Nephron (organoid): ENCODE data around the gene PATJ.
"Not testable (repeated sequence)": the region's sequence is repeated elsewhere in the genome, so short reads cannot be mapped to it uniquely, and the experiment has no call there.

Experiments used
- H3K27ac Mint-ChIP-seq, 3 experiments: 2 replicates each; pipeline ENCODE4 v1.8.0; 2020; ENCODE audit warnings: mixed read lengths in 3 of 3, mild to moderate bottlenecking in 2 of 3, moderate library complexity in 1 of 3
- H3K27me3 Mint-ChIP-seq: 2 replicates; pipeline ENCODE4 v1.8.0; 2021; ENCODE audit warnings: low read depth, mild to moderate bottlenecking, moderate library complexity, mixed read lengths
- H3K36me3 Mint-ChIP-seq: 2 replicates; pipeline ENCODE4 v1.8.0; 2020; ENCODE audit warnings: low read depth, mixed read lengths
- H3K4me1 Mint-ChIP-seq: 2 replicates; pipeline ENCODE4 v1.8.0; 2020; ENCODE audit warnings: mixed read lengths
- H3K4me3 Mint-ChIP-seq, 3 experiments: 2 replicates each; pipeline ENCODE4 v1.8.0; 2020; ENCODE audit warnings: mild to moderate bottlenecking in 3 of 3, mixed read lengths in 3 of 3, moderate library complexity in 2 of 3
- H3K9me3 Mint-ChIP-seq: 2 replicates; pipeline ENCODE4 v1.8.0; 2020; ENCODE audit warnings: mixed read lengths
- TF ChIP-seq, protein P1 (sequence below), 3 experiments: fragments of 200-600 bp; sonication (generic); IDR thresholded peaks; one replicate each; pipeline ENCODE4 v1.5.0; 2021; ENCODE audit warnings: antibody characterized with exemption in 3 of 3; ENCODE audit not compliant: unreplicated experiment in 3 of 3

PATJ gene

DNA sequence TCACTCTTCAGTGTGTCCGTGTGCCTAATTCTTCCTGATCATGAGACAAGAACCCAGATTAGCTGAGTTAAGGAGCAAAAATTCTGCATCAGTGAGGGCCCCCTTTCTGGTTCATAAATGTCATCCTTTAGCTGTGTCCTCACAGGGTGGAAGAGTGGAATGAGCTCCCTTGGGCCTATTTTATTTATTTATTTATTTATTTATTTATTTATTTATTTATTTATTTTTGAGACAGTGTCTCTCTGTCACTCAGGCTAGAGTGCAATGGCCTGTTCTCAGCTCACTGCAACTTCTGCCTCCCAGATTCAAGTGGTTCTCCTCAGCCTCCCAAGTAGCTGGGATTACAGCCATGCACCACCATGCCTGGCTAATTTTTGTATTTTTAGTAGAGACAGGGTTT is 131.7 kb downstream of the PATJ start:
- Mint-ChIP-seq H3K27me3 (no peaks in the 10 kb centered on the region), H3K9me3 (peaks cover 8% of the 10 kb centered on the region), H3K4me1 (no peaks in the 10 kb centered on the region), H3K27ac (no peak overlapping the region), H3K4me3 (no peak overlapping the region), H3K36me3 (peaks cover 47% of the 10 kb centered on the region)
- TF ChIP-seq, protein P1, sequence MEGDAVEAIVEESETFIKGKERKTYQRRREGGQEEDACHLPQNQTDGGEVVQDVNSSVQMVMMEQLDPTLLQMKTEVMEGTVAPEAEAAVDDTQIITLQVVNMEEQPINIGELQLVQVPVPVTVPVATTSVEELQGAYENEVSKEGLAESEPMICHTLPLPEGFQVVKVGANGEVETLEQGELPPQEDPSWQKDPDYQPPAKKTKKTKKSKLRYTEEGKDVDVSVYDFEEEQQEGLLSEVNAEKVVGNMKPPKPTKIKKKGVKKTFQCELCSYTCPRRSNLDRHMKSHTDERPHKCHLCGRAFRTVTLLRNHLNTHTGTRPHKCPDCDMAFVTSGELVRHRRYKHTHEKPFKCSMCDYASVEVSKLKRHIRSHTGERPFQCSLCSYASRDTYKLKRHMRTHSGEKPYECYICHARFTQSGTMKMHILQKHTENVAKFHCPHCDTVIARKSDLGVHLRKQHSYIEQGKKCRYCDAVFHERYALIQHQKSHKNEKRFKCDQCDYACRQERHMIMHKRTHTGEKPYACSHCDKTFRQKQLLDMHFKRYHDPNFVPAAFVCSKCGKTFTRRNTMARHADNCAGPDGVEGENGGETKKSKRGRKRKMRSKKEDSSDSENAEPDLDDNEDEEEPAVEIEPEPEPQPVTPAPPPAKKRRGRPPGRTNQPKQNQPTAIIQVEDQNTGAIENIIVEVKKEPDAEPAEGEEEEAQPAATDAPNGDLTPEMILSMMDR (IDR thresholded peaks at IDR 0.05; ENCODE audit: unreplicated experiment in 3 of 3), result no peak

DNA sequence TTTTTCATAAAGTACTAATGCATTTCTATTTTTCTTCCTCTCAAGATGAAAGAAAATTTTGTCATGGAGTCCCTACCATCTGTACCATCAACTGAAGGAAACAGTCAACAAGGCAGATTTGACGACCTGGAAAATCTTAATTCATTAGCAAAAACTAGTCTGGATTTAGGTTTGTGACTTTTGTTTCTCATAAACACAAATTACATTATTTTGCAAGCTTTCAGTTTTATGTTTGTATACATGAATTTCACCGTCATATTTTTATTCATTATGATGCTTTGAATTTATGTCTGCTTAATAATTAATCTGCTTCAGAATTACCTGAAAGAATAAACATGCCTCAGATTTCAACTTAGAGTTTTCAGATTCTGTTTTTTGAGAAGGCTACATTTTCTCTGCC is 132.9 kb downstream of the PATJ start:
- H3K9me3 Mint-ChIP-seq, result peaks cover 8% of the 10 kb centered on the region
- no peaks in the 10 kb centered on the region for H3K4me1 Mint-ChIP-seq
- no peak overlapping the region for H3K27ac Mint-ChIP-seq
- H3K36me3 Mint-ChIP-seq, result peaks cover 47% of the 10 kb centered on the region
- TF ChIP-seq, protein P1 (IDR thresholded peaks at IDR 0.05; ENCODE audit: unreplicated experiment in 3 of 3), result no peak
- no peaks in the 10 kb centered on the region for H3K27me3 Mint-ChIP-seq
- no peak overlapping the region for H3K4me3 Mint-ChIP-seq

DNA sequence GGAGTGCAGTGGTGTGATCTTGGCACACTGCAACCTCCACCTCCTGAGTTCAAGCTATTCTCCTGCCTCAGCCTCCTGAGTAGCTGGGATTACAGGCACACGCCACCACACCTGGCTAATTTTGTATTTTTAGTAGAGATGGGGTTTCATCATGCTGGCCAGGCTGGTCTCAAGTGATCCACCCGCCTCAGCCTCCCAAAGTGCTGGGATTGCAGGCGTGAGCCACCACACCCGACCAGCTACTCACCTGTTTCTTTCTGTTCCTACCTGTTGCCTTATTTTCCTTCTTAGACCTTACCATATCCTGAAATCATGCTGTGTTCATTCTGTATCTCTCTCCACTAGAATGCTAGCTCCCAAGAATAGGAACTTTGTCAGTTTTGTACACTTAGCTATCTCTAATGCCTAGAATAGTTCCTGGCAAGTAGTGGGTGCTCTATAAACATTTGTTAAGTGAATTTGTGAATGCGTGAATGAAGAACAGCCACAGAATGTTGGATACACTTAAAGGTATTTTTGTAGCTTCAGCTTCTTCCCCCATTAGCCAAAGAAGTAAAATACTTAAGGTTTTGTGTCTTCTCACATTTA is 137.7 kb downstream of the PATJ start:
- H3K36me3 Mint-ChIP-seq, result peaks cover 40% of the 10 kb centered on the region
- H3K9me3 Mint-ChIP-seq, H3K27me3 Mint-ChIP-seq, H3K4me1 Mint-ChIP-seq, H3K27ac Mint-ChIP-seq, H3K4me3 Mint-ChIP-seq: not testable (repeated sequence)

DNA sequence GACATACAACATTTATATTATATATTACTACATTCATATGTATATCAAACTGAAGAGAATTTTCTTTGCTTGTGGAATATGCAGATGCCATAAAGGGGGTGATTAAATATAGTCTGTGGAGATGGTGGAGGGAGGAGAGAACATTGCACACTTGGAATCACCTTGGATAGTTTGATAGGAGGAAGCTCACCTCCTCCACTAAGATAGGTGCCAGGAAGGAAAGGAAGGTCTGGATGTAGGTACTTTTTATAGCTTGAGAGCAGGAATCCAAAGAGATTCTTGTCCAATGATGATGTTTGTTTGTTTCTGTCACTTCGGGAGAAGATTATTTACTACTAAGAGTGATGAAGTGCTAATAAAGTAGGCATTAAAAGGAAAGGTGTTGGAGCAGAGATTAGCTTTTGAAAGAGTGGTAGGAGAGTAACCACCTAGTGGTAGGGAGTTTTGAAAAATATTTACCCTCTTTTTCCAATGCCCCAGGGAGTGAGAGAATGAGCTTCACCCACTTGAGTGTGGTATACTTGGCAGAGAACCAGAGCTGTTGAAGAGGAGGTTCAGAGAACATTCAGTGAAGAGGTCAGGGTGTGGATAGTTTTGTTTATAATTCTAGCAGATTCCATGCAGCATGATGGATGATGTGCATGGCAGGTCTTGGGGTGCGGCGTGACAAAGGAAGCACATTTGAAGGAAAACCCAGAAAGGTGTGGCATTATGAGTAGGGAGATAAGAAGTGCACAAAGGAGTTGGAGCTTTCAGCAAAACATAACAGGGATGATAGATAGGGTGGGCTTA is 145.0 kb downstream of the PATJ start:
- H3K4me3 Mint-ChIP-seq, result peak overlapping the region in 1 of 3 experiments; percentile 4

DNA sequence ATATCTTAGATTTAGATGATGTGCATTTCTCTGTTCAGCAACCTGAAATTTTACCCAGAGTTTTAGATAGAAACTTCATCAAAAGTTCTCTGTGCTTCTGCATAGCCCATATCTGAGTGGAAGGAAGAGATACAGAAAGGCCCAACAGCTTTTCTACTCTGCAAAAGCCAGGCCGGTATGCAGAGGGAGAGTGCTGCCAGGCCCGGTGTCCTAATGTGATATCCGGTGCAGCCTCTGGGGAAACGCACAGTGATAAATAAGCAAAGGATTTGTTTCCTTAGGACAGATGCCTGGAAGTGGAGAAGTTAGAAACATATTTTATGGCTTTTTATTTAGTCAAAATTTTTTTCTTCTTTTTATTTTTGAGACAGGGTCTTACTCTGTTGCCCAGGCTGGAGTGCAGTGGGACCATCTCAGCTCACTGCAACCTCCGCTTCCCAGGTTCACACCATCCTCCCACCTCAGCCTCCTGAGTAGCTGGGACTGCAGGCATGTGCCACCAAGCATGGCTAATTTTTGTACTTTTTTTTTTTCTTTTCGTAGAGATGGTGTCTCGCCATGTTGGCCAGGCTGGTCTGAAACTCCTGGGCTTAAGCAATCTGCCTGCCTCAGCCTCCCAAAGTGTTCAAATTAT is 145.8 kb downstream of the PATJ start:
- Mint-ChIP-seq H3K36me3 (peaks cover 17% of the 10 kb centered on the region), H3K9me3 (peaks cover 5% of the 10 kb centered on the region), H3K27me3 (no peaks in the 10 kb centered on the region), H3K4me1 (peaks cover 17% of the 10 kb centered on the region), H3K4me3 (no peak overlapping the region), H3K27ac (peak overlapping the region; percentile 11 to 81 (median 58))
- TF ChIP-seq, protein P1 (IDR thresholded peaks at IDR 0.05; ENCODE audit: unreplicated experiment in 3 of 3), result no peak

More for the DNA sequence above, 145.0 kb downstream of the PATJ start:
- H3K36me3 Mint-ChIP-seq, result peaks cover 17% of the 10 kb centered on the region
- TF ChIP-seq, protein P1 (IDR thresholded peaks at IDR 0.05; ENCODE audit: unreplicated experiment in 3 of 3), result no peak
- H3K27ac Mint-ChIP-seq, result peak overlapping the region; percentile 1 to 81 (median 40)
- H3K4me1 Mint-ChIP-seq, result peaks cover 17% of the 10 kb centered on the region
- no peaks in the 10 kb centered on the region for H3K27me3 Mint-ChIP-seq
- peaks cover 5% of the 10 kb centered on the region for H3K9me3 Mint-ChIP-seq

DNA sequence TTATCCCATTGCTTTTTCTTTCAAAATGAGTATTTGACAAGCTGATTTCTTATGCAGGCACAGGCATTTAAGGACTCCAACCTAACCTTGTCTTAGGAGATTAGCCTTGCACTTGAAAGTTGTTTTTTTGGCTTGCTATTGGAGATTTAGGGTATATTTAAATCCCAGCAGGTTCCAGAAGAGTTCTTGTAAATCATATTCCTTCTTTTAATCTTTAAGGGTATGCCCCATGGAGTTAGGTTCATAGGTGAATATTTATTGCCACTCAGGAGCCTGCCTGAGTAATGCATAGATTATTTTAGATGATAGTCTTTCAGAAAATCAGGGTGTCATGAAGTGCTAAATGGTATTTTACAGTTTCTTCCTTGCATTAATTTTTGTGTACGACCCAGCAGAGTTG is 146.5 kb downstream of the PATJ start:
- no peak overlapping the region for H3K4me3 Mint-ChIP-seq
- H3K27me3 Mint-ChIP-seq, result no peaks in the 10 kb centered on the region
- H3K36me3 Mint-ChIP-seq, result peaks cover 21% of the 10 kb centered on the region
- TF ChIP-seq, protein P1 (IDR thresholded peaks at IDR 0.05; ENCODE audit: unreplicated experiment in 3 of 3), result no peak
- H3K4me1 Mint-ChIP-seq, result peaks cover 17% of the 10 kb centered on the region
- peaks cover 5% of the 10 kb centered on the region for H3K9me3 Mint-ChIP-seq
- peak overlapping the region; percentile 11 to 79 (median 58) for H3K27ac Mint-ChIP-seq

DNA sequence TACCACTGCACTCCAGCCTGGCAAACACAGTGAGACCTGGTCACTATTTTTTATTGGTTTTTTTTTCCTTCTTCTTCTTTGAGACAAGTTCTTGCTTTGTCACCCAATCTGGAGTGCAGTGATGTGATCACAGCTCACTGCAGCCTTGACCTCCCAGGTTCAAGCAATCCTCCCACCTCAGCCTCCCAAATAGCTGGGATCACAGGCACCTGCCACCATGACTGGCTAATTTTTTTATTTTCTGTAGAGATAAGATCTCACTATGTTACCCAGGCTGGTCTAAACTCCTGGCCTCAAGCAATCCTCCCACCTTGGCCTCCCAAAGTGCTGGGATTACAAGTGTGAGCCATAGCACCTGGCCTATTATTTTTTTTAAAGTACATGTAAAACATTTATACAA is 148.2 kb downstream of the PATJ start:
- H3K4me1 Mint-ChIP-seq, result peaks cover 17% of the 10 kb centered on the region
- not testable (repeated sequence) for H3K27ac Mint-ChIP-seq, H3K27me3 Mint-ChIP-seq, H3K9me3 Mint-ChIP-seq, H3K4me3 Mint-ChIP-seq
- peaks cover 27% of the 10 kb centered on the region for H3K36me3 Mint-ChIP-seq
